Measurements from ENCODE around the gene CROCC2.

Gene CROCC2

GRCh38 chr2:240906911-240907590, 915 bp downstream of the CROCC2 start:
- no peak for TF ChIP-seq CTCF (IDR thresholded peaks at IDR 0.05; ENCODE audit: borderline replicate concordance, control extremely low read depth, extremely low read depth, insufficient read depth, missing control alignments)
- DNase-seq (ENCODE audit: low spot score), result no peak
- in situ Hi-C loops (cut with MboI; ENCODE audit: low sequenced_read_pairs, unreplicated experiment), result no loop called here

- no peak for DNase-seq (ENCODE audit: low spot score)
- TF ChIP-seq CTCF (IDR thresholded peaks at IDR 0.05; ENCODE audit: borderline replicate concordance, control extremely low read depth, extremely low read depth, insufficient read depth, missing control alignments), result no peak
- in situ Hi-C loops (cut with MboI; ENCODE audit: low sequenced_read_pairs, unreplicated experiment), result no loop called here
These were observed 3.3 kb downstream of the CROCC2 start for GRCh38 chr2:240909216-240909974.

GRCh38 chr2:240911641-240912265, 5.6 kb downstream of the CROCC2 start:
- no peak for TF ChIP-seq CTCF (IDR thresholded peaks at IDR 0.05; ENCODE audit: borderline replicate concordance, control extremely low read depth, extremely low read depth, insufficient read depth, missing control alignments)
- DNase-seq (ENCODE audit: low spot score), result no peak
- in situ Hi-C loops (cut with MboI; ENCODE audit: low sequenced_read_pairs, unreplicated experiment), result no loop called here

- DNase-seq (ENCODE audit: low spot score), result no peak
- no peak for TF ChIP-seq CTCF (IDR thresholded peaks at IDR 0.05; ENCODE audit: borderline replicate concordance, control extremely low read depth, extremely low read depth, insufficient read depth, missing control alignments)
- in situ Hi-C loops (cut with MboI; ENCODE audit: low sequenced_read_pairs, unreplicated experiment), result no loop called here
These were observed 7.0 kb downstream of the CROCC2 start for GRCh38 chr2:240912878-240913809.

GRCh38 chr2:240913810-240914644, 7.9 kb downstream of the CROCC2 start:
- peak; percentile 78 for TF ChIP-seq CTCF (IDR thresholded peaks at IDR 0.05; ENCODE audit: borderline replicate concordance, control extremely low read depth, extremely low read depth, insufficient read depth, missing control alignments)
- in situ Hi-C loops (cut with MboI; ENCODE audit: low sequenced_read_pairs, unreplicated experiment), result no loop called here
- DNase-seq (ENCODE audit: low spot score), result peak; percentile 87
